Trophoblast cell (in vitro differentiated cells and primary cell): Measurements from ENCODE around the gene RAB6B.
"Not testable (repeated sequence)": the region's sequence is repeated elsewhere in the genome, so short reads cannot be mapped to it uniquely, and the experiment has no call there.

Source experiments
- DNase-seq, 2 donors: peaks; one replicate each; pipeline ENCODE4 v3.0.0-alpha.2; 2016
- H2AFZ ChIP-seq: 2 replicates; pipeline ENCODE4 v1.6.1; 2013; ENCODE audit warnings: low read length, moderate library complexity, mild to moderate bottlenecking; ENCODE audit not compliant: insufficient read depth, poor library complexity
- H2AK5ac ChIP-seq: 2 replicates; pipeline ENCODE4 v1.6.1; 2013; ENCODE audit warnings: mild to moderate bottlenecking, low read length
- H2BK120ac ChIP-seq: 2 replicates; pipeline ENCODE4 v1.6.1; 2013; ENCODE audit warnings: low read length, mild to moderate bottlenecking, moderate library complexity; ENCODE audit not compliant: insufficient read depth, poor library complexity
- H2BK12ac ChIP-seq: 2 replicates; pipeline ENCODE4 v1.6.1; 2013; ENCODE audit warnings: mild to moderate bottlenecking, low read length, moderate library complexity
- H2BK5ac ChIP-seq: 2 replicates; pipeline ENCODE4 v1.6.1; 2013; ENCODE audit warnings: low read length, low read depth, moderate library complexity, mild to moderate bottlenecking; ENCODE audit not compliant: poor library complexity
- H3K14ac ChIP-seq: 2 replicates; pipeline ENCODE4 v1.6.1; 2013; ENCODE audit warnings: mild to moderate bottlenecking, low read length
- H3K18ac ChIP-seq: 2 replicates; pipeline ENCODE4 v1.6.1; 2013; ENCODE audit warnings: mild to moderate bottlenecking, low read length
- H3K23ac ChIP-seq: 2 replicates; pipeline ENCODE4 v1.6.1; 2013; ENCODE audit warnings: low read length
- H3K27ac ChIP-seq: 2 replicates; pipeline ENCODE4 v1.5.1; 2013; ENCODE audit warnings: low read depth, mild to moderate bottlenecking, inconsistent platforms, low read length, moderate library complexity
- H3K27me3 ChIP-seq: 2 replicates; pipeline ENCODE4 v1.6.1; 2013; ENCODE audit warnings: inconsistent platforms, mild to moderate bottlenecking, low read length, moderate library complexity; ENCODE audit not compliant: insufficient read depth
- H3K36me3 ChIP-seq, 2 experiments: 1 replicate in 1 of 2; 2 replicates in 1 of 2; pipeline ENCODE4 v1.6.1; 2013; ENCODE audit warnings: low read length in 2 of 2, mild to moderate bottlenecking in 2 of 2, moderate library complexity in 1 of 2; ENCODE audit not compliant: insufficient read depth in 2 of 2, control insufficient read depth in 1 of 2
- H3K4ac ChIP-seq: 2 replicates; pipeline ENCODE4 v1.6.1; 2013; ENCODE audit warnings: low read depth, mild to moderate bottlenecking, low read length, moderate library complexity
- H3K4me1 ChIP-seq, 2 experiments: 1 replicate in 1 of 2; 2 replicates in 1 of 2; pipeline ENCODE4 v1.6.1; 2013; ENCODE audit warnings: low read length in 2 of 2, mild to moderate bottlenecking in 2 of 2, moderate library complexity in 1 of 2; ENCODE audit not compliant: insufficient read depth in 2 of 2, control insufficient read depth in 1 of 2
- H3K4me2 ChIP-seq: 2 replicates; pipeline ENCODE4 v1.6.1; 2013; ENCODE audit warnings: inconsistent platforms, mild to moderate bottlenecking, low read length, moderate library complexity
- H3K4me3 ChIP-seq: 2 replicates; pipeline ENCODE4 v1.5.1; 2013; ENCODE audit warnings: mild to moderate bottlenecking, low read depth, low read length, inconsistent platforms
- H3K79me1 ChIP-seq: one replicate; pipeline ENCODE4 v1.6.1; 2013; ENCODE audit warnings: low read length
- H3K79me2 ChIP-seq: 2 replicates; pipeline ENCODE4 v1.6.1; 2013; ENCODE audit warnings: low read length, mild to moderate bottlenecking; ENCODE audit not compliant: control insufficient read depth, insufficient read depth, poor library complexity
- H3K9ac ChIP-seq: 2 replicates; pipeline ENCODE4 v1.6.1; 2013; ENCODE audit warnings: mild to moderate bottlenecking, low read length
- H3K9me3 ChIP-seq: 2 replicates; pipeline ENCODE4 v1.6.1; 2013; ENCODE audit warnings: low read depth, mild to moderate bottlenecking, control low read depth, inconsistent platforms, low read length; ENCODE audit not compliant: insufficient read depth
- H4K12ac ChIP-seq: 2 replicates; pipeline ENCODE4 v1.6.1; 2013; ENCODE audit warnings: low read depth, mild to moderate bottlenecking, low read length, moderate library complexity
- H4K8ac ChIP-seq: 2 replicates; pipeline ENCODE4 v1.6.1; 2013; ENCODE audit warnings: low read depth, mild to moderate bottlenecking, low read length, moderate library complexity
- H4K91ac ChIP-seq: one replicate; pipeline ENCODE4 v1.6.1; 2013; ENCODE audit warnings: low read depth, mild to moderate bottlenecking, low read length, moderate library complexity
- WGBS: extraction: QIAGEN DNeasy Blood & Tissue Kit; methylation state at CpG from one replicate; pipeline ENCODE4 v1.1.7; 2013; ENCODE audit warnings: missing lambda C conversion rate; ENCODE audit not compliant: insufficient read length, insufficient coverage; ENCODE audit errors: extremely low coverage; 5-methylcytosine and 5-hydroxymethylcytosine counted together

RAB6B gene

GRCh38 chr3:133782454-133782853 is 113.2 kb downstream of the RAB6B start:
- Histone ChIP-seq H4K91ac (no peak overlapping the region), H3K4me2 (no peak overlapping the region), H3K9me3 (peaks cover 4% of the 10 kb centered on the region), H3K9ac (no peak overlapping the region), H3K4me3 (no peak overlapping the region), H3K4ac (no peak overlapping the region), H3K18ac (no peak overlapping the region), H3K79me2 (no peaks in the 10 kb centered on the region), H3K14ac (no peak overlapping the region), H2BK12ac (no peak overlapping the region), H4K8ac (no peak overlapping the region), H2AK5ac (no peak overlapping the region), H4K12ac (no peak overlapping the region), H2BK120ac (no peak overlapping the region), H3K79me1 (no peaks in the 10 kb centered on the region), H3K36me3 (no peaks in the 10 kb centered on the region), H2BK5ac (no peak overlapping the region), H2AFZ (no peak overlapping the region), H3K4me1 (no peaks in the 10 kb centered on the region), H3K27ac (no peak overlapping the region), H3K27me3 (no peaks in the 10 kb centered on the region), H3K23ac (no peak overlapping the region)
- DNase-seq = no peak
- WGBS = no CpG with 5 or more reads among the region's 2 CpGs

GRCh38 chr3:133781570-133781969 is 114.1 kb downstream of the RAB6B start:
- Histone ChIP-seq H4K12ac (no peak overlapping the region), H3K36me3 (no peaks in the 10 kb centered on the region), H3K27me3 (no peaks in the 10 kb centered on the region), H3K4me3 (no peak overlapping the region), H3K79me1 (no peaks in the 10 kb centered on the region), H4K8ac (no peak overlapping the region), H2BK120ac (no peak overlapping the region), H4K91ac (no peak overlapping the region), H3K79me2 (no peaks in the 10 kb centered on the region), H3K27ac (no peak overlapping the region), H3K9ac (no peak overlapping the region), H2AK5ac (no peak overlapping the region), H3K14ac (no peak overlapping the region), H3K9me3 (peaks cover 4% of the 10 kb centered on the region), H2BK12ac (no peak overlapping the region), H2BK5ac (no peak overlapping the region), H3K4ac (no peak overlapping the region), H3K4me2 (no peak overlapping the region), H2AFZ (no peak overlapping the region), H3K18ac (no peak overlapping the region), H3K23ac (no peak overlapping the region), H3K4me1 (no peaks in the 10 kb centered on the region)
- no peak for DNase-seq

- not testable (repeated sequence) for H2AFZ ChIP-seq, H2BK12ac ChIP-seq, H3K4me1 ChIP-seq, H3K9ac ChIP-seq, H2BK120ac ChIP-seq, H4K12ac ChIP-seq, H3K9me3 ChIP-seq, H3K27ac ChIP-seq, H2AK5ac ChIP-seq, H3K36me3 ChIP-seq, H3K14ac ChIP-seq, H2BK5ac ChIP-seq, H3K27me3 ChIP-seq, H3K79me1 ChIP-seq, H3K4ac ChIP-seq, H3K4me2 ChIP-seq, H3K79me2 ChIP-seq, H3K23ac ChIP-seq, H3K4me3 ChIP-seq, H4K91ac ChIP-seq, H3K18ac ChIP-seq, H4K8ac ChIP-seq, DNase-seq
- no CpG with 5 or more reads among the region's 6 CpGs for WGBS
Observed at GRCh38 chr3:133780756-133781155, 114.9 kb downstream of the RAB6B start.

DNA sequence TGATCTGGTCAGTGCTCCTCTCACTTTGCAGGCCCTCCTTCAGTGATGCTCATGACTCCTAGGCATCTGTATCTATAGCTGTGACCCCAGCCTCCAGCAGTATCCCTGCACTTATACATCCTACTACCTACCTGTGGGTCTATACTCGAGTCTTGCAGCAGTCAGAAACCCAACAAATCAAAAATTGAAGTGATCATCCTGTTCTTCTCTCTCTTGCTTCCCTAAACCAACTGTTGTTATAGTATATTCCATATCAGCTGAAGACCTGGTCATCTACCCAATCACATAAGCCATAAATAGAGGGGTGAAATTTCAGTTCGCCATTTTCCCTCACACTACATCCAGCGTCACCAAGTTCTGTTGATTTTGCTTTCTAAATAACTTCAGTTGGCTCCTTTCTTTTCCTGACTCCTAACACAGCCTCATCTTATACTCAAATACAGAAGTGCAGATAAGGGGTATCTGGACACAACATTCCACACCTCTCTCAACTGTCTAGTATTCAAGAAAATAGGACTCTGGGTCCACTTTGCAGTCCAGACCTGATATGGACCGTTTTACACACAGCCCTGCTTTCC is 116.0 kb downstream of the RAB6B start:
- H3K14ac ChIP-seq = no peak overlapping the region
- H3K79me2 ChIP-seq = no peaks in the 10 kb centered on the region
- no peaks in the 10 kb centered on the region for H3K4me1 ChIP-seq
- H3K27me3 ChIP-seq = no peaks in the 10 kb centered on the region
- H3K4ac ChIP-seq = no peak overlapping the region
- no peak overlapping the region for H2AK5ac ChIP-seq
- H3K4me3 ChIP-seq = no peak overlapping the region
- H3K4me2 ChIP-seq = no peak overlapping the region
- H2BK120ac ChIP-seq = no peak overlapping the region
- H3K23ac ChIP-seq = no peak overlapping the region
- peaks cover 4% of the 10 kb centered on the region for H3K9me3 ChIP-seq
- no peak overlapping the region for H2BK5ac ChIP-seq
- no peak overlapping the region for H2AFZ ChIP-seq
- no CpG with 5 or more reads among the region's 4 CpGs for WGBS
- H3K79me1 ChIP-seq = no peaks in the 10 kb centered on the region
- no peak overlapping the region for H3K9ac ChIP-seq
- H3K18ac ChIP-seq = no peak overlapping the region
- H4K91ac ChIP-seq = no peak overlapping the region
- H3K27ac ChIP-seq = no peak overlapping the region
- H2BK12ac ChIP-seq = no peak overlapping the region
- no peak overlapping the region for H4K12ac ChIP-seq
- DNase-seq = no peak
- no peaks in the 10 kb centered on the region for H3K36me3 ChIP-seq
- no peak overlapping the region for H4K8ac ChIP-seq
